Measurements from ENCODE around the gene TNFAIP6.

DNA sequence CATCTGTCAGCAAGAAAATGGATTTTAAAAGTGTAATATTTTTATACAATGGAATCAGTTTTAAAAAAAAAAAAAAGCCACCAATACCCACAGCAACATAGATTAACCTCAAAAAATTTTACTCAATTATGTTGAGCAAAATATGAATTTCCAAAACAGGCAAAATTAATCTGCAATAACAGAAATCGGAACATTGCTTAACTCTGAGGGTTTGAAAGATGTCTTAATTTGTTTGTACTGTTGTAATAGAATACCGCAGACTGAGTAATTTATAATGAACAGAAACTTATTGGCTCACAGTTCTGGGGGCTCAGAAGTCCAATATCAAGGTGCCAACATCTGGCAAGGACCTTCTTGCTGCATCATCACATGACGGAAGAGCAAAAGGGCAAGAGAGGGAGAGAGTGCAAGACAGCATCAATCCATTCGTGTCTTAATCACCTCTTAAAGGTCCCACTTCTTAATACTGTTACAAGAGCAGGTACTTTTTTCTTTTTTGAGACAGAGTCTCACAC is 31.8 kb upstream of the TNFAIP6 start:
- TF ChIP-seq POLR2A (IDR thresholded peaks at IDR 0.05), result no peak
- TF ChIP-seq, protein P1, sequence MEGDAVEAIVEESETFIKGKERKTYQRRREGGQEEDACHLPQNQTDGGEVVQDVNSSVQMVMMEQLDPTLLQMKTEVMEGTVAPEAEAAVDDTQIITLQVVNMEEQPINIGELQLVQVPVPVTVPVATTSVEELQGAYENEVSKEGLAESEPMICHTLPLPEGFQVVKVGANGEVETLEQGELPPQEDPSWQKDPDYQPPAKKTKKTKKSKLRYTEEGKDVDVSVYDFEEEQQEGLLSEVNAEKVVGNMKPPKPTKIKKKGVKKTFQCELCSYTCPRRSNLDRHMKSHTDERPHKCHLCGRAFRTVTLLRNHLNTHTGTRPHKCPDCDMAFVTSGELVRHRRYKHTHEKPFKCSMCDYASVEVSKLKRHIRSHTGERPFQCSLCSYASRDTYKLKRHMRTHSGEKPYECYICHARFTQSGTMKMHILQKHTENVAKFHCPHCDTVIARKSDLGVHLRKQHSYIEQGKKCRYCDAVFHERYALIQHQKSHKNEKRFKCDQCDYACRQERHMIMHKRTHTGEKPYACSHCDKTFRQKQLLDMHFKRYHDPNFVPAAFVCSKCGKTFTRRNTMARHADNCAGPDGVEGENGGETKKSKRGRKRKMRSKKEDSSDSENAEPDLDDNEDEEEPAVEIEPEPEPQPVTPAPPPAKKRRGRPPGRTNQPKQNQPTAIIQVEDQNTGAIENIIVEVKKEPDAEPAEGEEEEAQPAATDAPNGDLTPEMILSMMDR (IDR thresholded peaks at IDR 0.05), result no peak
- TF ChIP-seq EP300 (IDR thresholded peaks at IDR 0.05), result no peak
- no peak for TF ChIP-seq POLR2AphosphoS5 (IDR thresholded peaks at IDR 0.05)
